Activated CD8-positive, alpha-beta memory T cell treated with anti-CD3 and anti-CD28 coated beads for 24 hours (primary cell): Measurements from ENCODE around the gene PAX2.
"Not testable (repeated sequence)": the region's sequence is repeated elsewhere in the genome, so short reads cannot be mapped to it uniquely, and the experiment has no call there.

ENCODE experiments used
- DNase-seq: peaks from one replicate; pipeline ENCODE4 v3.0.0-alpha.2; 2020

PAX2 gene

GRCh38 chr10:100744987-100745881, at the start of gene PAX2:
Gene PAX2, plus strand, starts transcription at chr10:100745582. Its CDS starts 679 bp downstream, at chr10:100746261.
- DNase-seq = peak; percentile 61

- DNase-seq = no peak
These were observed 48.9 kb upstream of the PAX2 start for GRCh38 chr10:100696477-100696901.

GRCh38 chr10:100697070-100697469, 48.3 kb upstream of the PAX2 start:
- DNase-seq = no peak

- DNase-seq = no peak
These were observed 47.8 kb upstream of the PAX2 start for GRCh38 chr10:100697631-100698030.

GRCh38 chr10:100701704-100702103, 43.7 kb upstream of the PAX2 start:
- not testable (repeated sequence) for DNase-seq

- DNase-seq = no peak
These were observed 40.2 kb upstream of the PAX2 start for GRCh38 chr10:100705139-100705538.

- no peak for DNase-seq
These were observed 38.0 kb upstream of the PAX2 start for GRCh38 chr10:100707261-100707848.

- no peak for DNase-seq
These were observed 36.0 kb upstream of the PAX2 start for GRCh38 chr10:100709146-100710082.

- DNase-seq = no peak
These were observed 35.1 kb upstream of the PAX2 start for GRCh38 chr10:100710151-100710871.

GRCh38 chr10:100713049-100713858, 32.1 kb upstream of the PAX2 start:
- no peak for DNase-seq

- DNase-seq = no peak
These were observed 31.4 kb upstream of the PAX2 start for GRCh38 chr10:100713859-100714565.

GRCh38 chr10:100714566-100714950, 30.8 kb upstream of the PAX2 start:
- DNase-seq = no peak

- DNase-seq = no peak
These were observed 30.3 kb upstream of the PAX2 start for GRCh38 chr10:100715101-100715444.

GRCh38 chr10:100715445-100716385, 29.7 kb upstream of the PAX2 start:
- no peak for DNase-seq

- no peak for DNase-seq
These were observed 28.2 kb upstream of the PAX2 start for GRCh38 chr10:100717166-100717565.

GRCh38 chr10:100718197-100718742, 27.1 kb upstream of the PAX2 start:
- DNase-seq = no peak

GRCh38 chr10:100723180-100723579, 22.2 kb upstream of the PAX2 start:
- DNase-seq = no peak

GRCh38 chr10:100723770-100724530, 21.4 kb upstream of the PAX2 start:
- DNase-seq = no peak

- DNase-seq = no peak
These were observed 20.8 kb upstream of the PAX2 start for GRCh38 chr10:100724531-100725027.
